ENCODE data around the gene TMEM151A.

Gene TMEM151A

GRCh38 chr11:66334605-66335442 is 43.1 kb downstream of the TMEM151A start:
- Histone ChIP-seq H4K8ac (ENCODE audit: low read depth, low read length) (no peak overlapping the region), H2BK12ac (ENCODE audit: low read length) (peak overlapping the region; percentile 25)
- WGBS (ENCODE audit: extremely low coverage, insufficient coverage, insufficient read length): no CpG with 5 or more reads among the region's 42 CpGs

GRCh38 chr11:66335531-66336233 is 44.0 kb downstream of the TMEM151A start:
- H3K36me3 ChIP-seq (ENCODE audit: control insufficient read depth in 1 of 2, insufficient read depth in 2 of 2, low read length in 2 of 2): peaks cover 33 to 43% of the 10 kb centered on the region in 2 experiments
- H4K12ac ChIP-seq (ENCODE audit: low read depth, low read length): peak overlapping the region; percentile 39
- H4K8ac ChIP-seq (ENCODE audit: low read depth, low read length): peak overlapping the region; percentile 61
- no peaks in the 10 kb centered on the region for H3K27me3 ChIP-seq (ENCODE audit: insufficient read depth, low read length)
- no peak overlapping the region for H3K23ac ChIP-seq (ENCODE audit: low read length)
- peak overlapping the region; percentile 30 for H3K4ac ChIP-seq (ENCODE audit: low read depth, low read length)
- H3K4me3 ChIP-seq (ENCODE audit: low read depth, low read length): peak overlapping the region; percentile 60
- no peak overlapping the region for H3K9ac ChIP-seq (ENCODE audit: low read length)
- H2BK120ac ChIP-seq (ENCODE audit: insufficient read depth, low read length, poor library complexity): peak overlapping the region; percentile 49
- H3K4me1 ChIP-seq (ENCODE audit: control insufficient read depth in 1 of 2, insufficient read depth in 2 of 2, low read length in 2 of 2): peaks cover 13 to 15% of the 10 kb centered on the region in 2 experiments
- no CpG with 5 or more reads among the region's 35 CpGs for WGBS (ENCODE audit: extremely low coverage, insufficient coverage, insufficient read length)
- peak overlapping the region; percentile 71 for H4K91ac ChIP-seq (ENCODE audit: low read depth, low read length)
- peak overlapping the region; percentile 55 for H2BK5ac ChIP-seq (ENCODE audit: low read depth, low read length, poor library complexity)
- H2BK12ac ChIP-seq (ENCODE audit: low read length): peak overlapping the region; percentile 58
- peak in 1 of 2 donors; percentile 26 for DNase-seq
- H3K79me2 ChIP-seq (ENCODE audit: control insufficient read depth, insufficient read depth, low read length, poor library complexity): peaks cover 4% of the 10 kb centered on the region
- H3K27ac ChIP-seq (ENCODE audit: low read depth, low read length): peak overlapping the region; percentile 52
- H3K79me1 ChIP-seq (ENCODE audit: low read length): peaks cover 7% of the 10 kb centered on the region
- H3K4me2 ChIP-seq (ENCODE audit: low read length): peak overlapping the region; percentile 84
- peak overlapping the region; percentile 60 for H2AK5ac ChIP-seq (ENCODE audit: low read length)
- peak overlapping the region; percentile 83 for H3K18ac ChIP-seq (ENCODE audit: low read length)
- H2AFZ ChIP-seq (ENCODE audit: insufficient read depth, low read length, poor library complexity): peak overlapping the region; percentile 6
- no peaks in the 10 kb centered on the region for H3K9me3 ChIP-seq (ENCODE audit: insufficient read depth, low read depth, low read length)
- peak overlapping the region; percentile 92 for H3K14ac ChIP-seq (ENCODE audit: low read length)

More at GRCh38 chr11:66334605-66335442, 43.1 kb downstream of the TMEM151A start:
- Histone ChIP-seq H3K36me3 (ENCODE audit: control insufficient read depth in 1 of 2, insufficient read depth in 2 of 2, low read length in 2 of 2) (peaks cover 25 to 34% of the 10 kb centered on the region in 2 experiments), H3K27ac (ENCODE audit: low read depth, low read length) (no peak overlapping the region), H3K4me2 (ENCODE audit: low read length) (peak overlapping the region; percentile 84), H4K91ac (ENCODE audit: low read depth, low read length) (no peak overlapping the region), H3K79me1 (ENCODE audit: low read length) (peaks cover 7% of the 10 kb centered on the region), H2BK5ac (ENCODE audit: low read depth, low read length, poor library complexity) (no peak overlapping the region), H4K12ac (ENCODE audit: low read depth, low read length) (no peak overlapping the region), H3K23ac (ENCODE audit: low read length) (no peak overlapping the region), H3K79me2 (ENCODE audit: control insufficient read depth, insufficient read depth, low read length, poor library complexity) (peaks cover 4% of the 10 kb centered on the region), H2AK5ac (ENCODE audit: low read length) (peak overlapping the region; percentile 11), H3K4me3 (ENCODE audit: low read depth, low read length) (no peak overlapping the region), H3K9me3 (ENCODE audit: insufficient read depth, low read depth, low read length) (no peaks in the 10 kb centered on the region), H3K9ac (ENCODE audit: low read length) (no peak overlapping the region), H3K4me1 (ENCODE audit: control insufficient read depth in 1 of 2, insufficient read depth in 2 of 2, low read length in 2 of 2) (peaks cover 13 to 15% of the 10 kb centered on the region in 2 experiments), H2AFZ (ENCODE audit: insufficient read depth, low read length, poor library complexity) (no peak overlapping the region), H3K18ac (ENCODE audit: low read length) (no peak overlapping the region), H3K27me3 (ENCODE audit: insufficient read depth, low read length) (no peaks in the 10 kb centered on the region), H2BK120ac (ENCODE audit: insufficient read depth, low read length, poor library complexity) (no peak overlapping the region), H3K14ac (ENCODE audit: low read length) (no peak overlapping the region), H3K4ac (ENCODE audit: low read depth, low read length) (no peak overlapping the region)
- no peak for DNase-seq

GRCh38 chr11:66336234-66337102 is 44.8 kb downstream of the TMEM151A start, which contains the start of gene RIN1:
RIN1 (minus strand) TSS chr11:66336434; CDS start chr11:66336402, 32 bp downstream.
- Histone ChIP-seq H3K9me3 (ENCODE audit: insufficient read depth, low read depth, low read length) (no peaks in the 10 kb centered on the region), H3K27ac (ENCODE audit: low read depth, low read length) (peak within 1 kb of the TSS; percentile 52), H3K79me1 (ENCODE audit: low read length) (peaks cover 7% of the 10 kb centered on the region), H3K36me3 (ENCODE audit: control insufficient read depth in 1 of 2, insufficient read depth in 2 of 2, low read length in 2 of 2) (peaks cover 41 to 50% of the 10 kb centered on the region in 2 experiments), H3K79me2 (ENCODE audit: control insufficient read depth, insufficient read depth, low read length, poor library complexity) (peaks cover 4% of the 10 kb centered on the region), H4K8ac (ENCODE audit: low read depth, low read length) (peak within 1 kb of the TSS; percentile 61), H3K14ac (ENCODE audit: low read length) (peak within 1 kb of the TSS; percentile 92), H4K91ac (ENCODE audit: low read depth, low read length) (peak within 1 kb of the TSS; percentile 71), H3K4me3 (ENCODE audit: low read depth, low read length) (peak within 1 kb of the TSS; percentile 60), H3K4ac (ENCODE audit: low read depth, low read length) (peak within 1 kb of the TSS; percentile 30), H3K4me1 (ENCODE audit: control insufficient read depth in 1 of 2, insufficient read depth in 2 of 2, low read length in 2 of 2) (peaks cover 13 to 15% of the 10 kb centered on the region in 2 experiments), H3K4me2 (ENCODE audit: low read length) (peak within 1 kb of the TSS; percentile 84), H3K18ac (ENCODE audit: low read length) (peak within 1 kb of the TSS; percentile 83), H2BK120ac (ENCODE audit: insufficient read depth, low read length, poor library complexity) (peak within 1 kb of the TSS; percentile 49), H4K12ac (ENCODE audit: low read depth, low read length) (peak within 1 kb of the TSS; percentile 39), H2BK5ac (ENCODE audit: low read depth, low read length, poor library complexity) (peak within 1 kb of the TSS; percentile 55), H3K23ac (ENCODE audit: low read length) (no peak within 1 kb of the TSS), H2AK5ac (ENCODE audit: low read length) (peak within 1 kb of the TSS; percentile 60), H3K27me3 (ENCODE audit: insufficient read depth, low read length) (no peaks in the 10 kb centered on the region), H2BK12ac (ENCODE audit: low read length) (peak within 1 kb of the TSS; percentile 58), H3K9ac (ENCODE audit: low read length) (no peak within 1 kb of the TSS), H2AFZ (ENCODE audit: insufficient read depth, low read length, poor library complexity) (peak within 1 kb of the TSS; percentile 20)
- DNase-seq: peak; percentile 44 to 67
- WGBS (ENCODE audit: extremely low coverage, insufficient coverage, insufficient read length): no CpG with 5 or more reads among the region's 22 CpGs

Data from trophoblast cell (in vitro differentiated cells and primary cell).